Keratinocyte (primary cell): Measurements from ENCODE around the gene MICALL2.

Experiments
- CTCF ChIP-seq, 3 experiments: IDR thresholded peaks in 1 of 3; conservative IDR thresholded peaks in 1 of 3; optimal IDR thresholded peaks in 1 of 3; 2 replicates in 2 of 3; 3 replicates in 1 of 3; pipeline versions ENCODE3 to v1.5.1; 2011; ENCODE audit warnings: low read length in 3 of 3, mild to moderate bottlenecking in 3 of 3, moderate library complexity in 2 of 3, control low read depth in 1 of 3, inconsistent platforms in 1 of 3; ENCODE audit not compliant: insufficient read depth in 2 of 3; ENCODE audit errors: extremely low read depth in 1 of 3
- EZH2 ChIP-seq: IDR thresholded peaks from one replicate; pipeline ENCODE4 v1.6.1; 2012; ENCODE audit warnings: inconsistent platforms, mild to moderate bottlenecking, low read length, moderate library complexity

- TF ChIP-seq EZH2 (no peak), CTCF (optimal IDR thresholded peaks at IDR 0.05 in 1 of 3, IDR thresholded peaks at IDR 0.05 in 1 of 3, conservative IDR thresholded peaks at IDR 0.05 in 1 of 3; ENCODE audit: extremely low read depth in 1 of 3, insufficient read depth in 2 of 3, low read length in 3 of 3) (no peak)
These were observed 37.3 kb downstream of the MICALL2 start for GRCh38 chr7:1421946-1422345.
